H1 (cell line): ENCODE measurements around the gene PDGFD. TPM values are rescaled to one million over a fixed set of nuclear protein-coding genes. Genes with fewer than 3 reads are reported as not detected.

ENCODE experiments used
- CTCF ChIA-PET: fragments of 300-600 bp; sonication (Branson Sonifier 250); formaldehyde crosslinking; loops from one replicate; lab custom pipeline; 2021; ENCODE audit not compliant: partially characterized antibody; lab: Charles Lee
- POLR2A ChIA-PET: fragments of 300-600 bp; sonication (Branson Sonifier 250); formaldehyde crosslinking; loops from one replicate; lab custom pipeline; 2021; ENCODE audit warnings: inconsistent platforms; ENCODE audit not compliant: partially characterized antibody; lab: Charles Lee
- DNase-seq, 2 experiments: peaks; one replicate each; pipeline versions ENCODE4 v3.0.0 to v3.0.0-alpha.2; 2010 to 2022; ENCODE audit warnings: low spot score in 2 of 2, low read depth in 1 of 2, mixed read lengths in 1 of 2
- FAIRE-seq: peaks from 2 replicates; lab custom pipeline; 2011; peaks lifted over from hg19 to GRCh38; lab: Jason Lieb, UNC
- H2AFZ ChIP-seq: 2 replicates; pipeline ENCODE4 v1.8.1; 2012; ENCODE audit warnings: low read length, inconsistent platforms
- H2AK5ac ChIP-seq: 2 replicates; pipeline ENCODE4 v1.6.1; 2013; ENCODE audit warnings: low read depth, low read length
- H2BK120ac ChIP-seq: replicated peaks from 2 replicates; pipeline ENCODE3; 2013; ENCODE audit warnings: low read depth, low read length, inconsistent platforms
- H2BK12ac ChIP-seq: 2 replicates; pipeline ENCODE4 v1.6.1; 2013; ENCODE audit warnings: low read depth, low read length
- H2BK15ac ChIP-seq: 2 replicates; pipeline ENCODE4 v1.6.1; 2013; ENCODE audit warnings: low read length
- H2BK20ac ChIP-seq: 2 replicates; pipeline ENCODE4 v1.6.1; 2013; ENCODE audit warnings: low read length
- H2BK5ac ChIP-seq: 2 replicates; pipeline ENCODE4 v1.6.1; 2013; ENCODE audit warnings: low read depth, low read length
- H3K14ac ChIP-seq: 2 replicates; pipeline ENCODE4 v1.6.1; 2013; ENCODE audit warnings: inconsistent platforms; ENCODE audit not compliant: insufficient read length
- H3K18ac ChIP-seq: 2 replicates; pipeline ENCODE4 v1.6.1; 2013; ENCODE audit warnings: low read length; ENCODE audit errors: extremely low read depth
- H3K23ac ChIP-seq: 2 replicates; pipeline ENCODE4 v1.6.1; 2013; ENCODE audit warnings: inconsistent platforms; ENCODE audit not compliant: insufficient read length
- H3K23me2 ChIP-seq: 2 replicates; pipeline ENCODE4 v1.6.1; 2013; ENCODE audit warnings: low read depth, low read length
- H3K27ac ChIP-seq: 2 replicates; pipeline ENCODE4 v1.6.1; 2011; ENCODE audit warnings: low read depth, low read length, inconsistent platforms
- H3K27me3 ChIP-seq, 4 experiments: replicated peaks in 1 of 4; 1 replicate in 1 of 4; 2 replicates in 3 of 4; pipeline versions ENCODE4 v1.6.1 to v1.8.1; 2011 to 2013; ENCODE audit warnings: low read length in 3 of 4, mild to moderate bottlenecking in 3 of 4, inconsistent platforms in 2 of 4, mixed read lengths in 2 of 4, moderate library complexity in 1 of 4; ENCODE audit not compliant: control insufficient read depth in 3 of 4, insufficient read depth in 3 of 4; ENCODE audit errors: extremely low read depth in 1 of 4
- H3K36me3 ChIP-seq, 4 experiments: 2 replicates each; pipeline versions ENCODE4 v1.6.1 to v1.8.1; 2011 to 2013; ENCODE audit warnings: mild to moderate bottlenecking in 4 of 4, low read length in 3 of 4, moderate library complexity in 2 of 4, control low read depth in 1 of 4, inconsistent platforms in 1 of 4; ENCODE audit not compliant: insufficient read depth in 4 of 4, control insufficient read depth in 2 of 4
- H3K4ac ChIP-seq: replicated peaks from 2 replicates; pipeline ENCODE3; 2013; ENCODE audit warnings: low read length, low read depth, mixed read lengths, inconsistent platforms; ENCODE audit not compliant: insufficient read length
- H3K4me1 ChIP-seq, 4 experiments: replicated peaks in 1 of 4; 1 replicate in 1 of 4; 2 replicates in 3 of 4; pipeline versions ENCODE4 v1.6.1 to v1.8.1; 2011 to 2013; ENCODE audit warnings: low read length in 3 of 4, inconsistent platforms in 2 of 4, mixed read lengths in 1 of 4; ENCODE audit not compliant: insufficient read depth in 4 of 4, control insufficient read depth in 3 of 4
- H3K4me2 ChIP-seq, 2 experiments: 2 replicates each; pipeline versions ENCODE4 v1.6.1 to v1.8.1; 2011 to 2013; ENCODE audit warnings: low read depth in 2 of 2, low read length in 2 of 2, control low read depth in 1 of 2, inconsistent platforms in 1 of 2, mild to moderate bottlenecking in 1 of 2; ENCODE audit not compliant: insufficient read depth in 1 of 2
- H3K4me3 ChIP-seq, 4 experiments: fragments of 200-600, 300-600 bp in 1 of 4; sonication (generic), shearing (Covaris generic), sonication (Bioruptor Twin) in 1 of 4; 2 replicates each; pipeline versions ENCODE4 v1.5.1 to v1.8.1; 2011 to 2016; ENCODE audit warnings: low read length in 4 of 4, low read depth in 3 of 4, control low read depth in 2 of 4, inconsistent platforms in 2 of 4, mild to moderate bottlenecking in 2 of 4, mixed read lengths in 1 of 4, moderate library complexity in 1 of 4; ENCODE audit not compliant: insufficient read depth in 2 of 4; ENCODE audit errors: extremely low read depth in 1 of 4
- H3K56ac ChIP-seq: replicated peaks from 2 replicates; pipeline ENCODE3; 2013; ENCODE audit warnings: low read depth, mild to moderate bottlenecking, mixed read lengths, low read length, inconsistent platforms; ENCODE audit not compliant: insufficient read length
- H3K79me1 ChIP-seq: 2 replicates; pipeline ENCODE4 v1.6.1; 2013; ENCODE audit warnings: low read depth, low read length, control low read depth
- H3K79me2 ChIP-seq, 2 experiments: 2 replicates each; pipeline versions ENCODE4 v1.6.1 to v1.8.1; 2012 to 2013; ENCODE audit warnings: low read length in 2 of 2, mild to moderate bottlenecking in 2 of 2, inconsistent platforms in 1 of 2; ENCODE audit not compliant: insufficient read depth in 2 of 2, control insufficient read depth in 1 of 2
- H3K9ac ChIP-seq, 4 experiments: replicated peaks in 1 of 4; 1 replicate in 1 of 4; 2 replicates in 3 of 4; pipeline versions ENCODE4 v1.6.1 to v1.8.1; 2011 to 2013; ENCODE audit warnings: low read depth in 3 of 4, low read length in 3 of 4, control low read depth in 2 of 4, mild to moderate bottlenecking in 2 of 4, moderate library complexity in 2 of 4, inconsistent platforms in 1 of 4; ENCODE audit errors: extremely low read depth in 1 of 4
- H3K9me3 ChIP-seq, 2 experiments: 2 replicates each; pipeline versions ENCODE4 v1.6.1 to v1.8.1; 2012 to 2013; ENCODE audit warnings: mild to moderate bottlenecking in 2 of 2, moderate library complexity in 2 of 2, control low read depth in 1 of 2, inconsistent platforms in 1 of 2, low read depth in 1 of 2, low read length in 1 of 2, mixed read lengths in 1 of 2; ENCODE audit not compliant: insufficient read depth in 2 of 2
- H4K20me1 ChIP-seq, 2 experiments: replicated peaks in 1 of 2; 2 replicates each; pipeline versions ENCODE3 to v1.8.1; 2011 to 2013; ENCODE audit warnings: inconsistent platforms in 2 of 2, low read length in 2 of 2, mild to moderate bottlenecking in 1 of 2; ENCODE audit not compliant: insufficient read depth in 2 of 2, control insufficient read depth in 1 of 2
- H4K5ac ChIP-seq: 2 replicates; pipeline ENCODE4 v1.6.1; 2013; ENCODE audit warnings: low read length, low read depth, mixed read lengths, inconsistent platforms; ENCODE audit not compliant: insufficient read length
- H4K8ac ChIP-seq: 2 replicates; pipeline ENCODE4 v1.8.0; 2013; ENCODE audit warnings: mild to moderate bottlenecking, moderate library complexity, low read length, inconsistent platforms; ENCODE audit not compliant: insufficient read depth; ENCODE audit errors: extremely low read depth
- H4K91ac ChIP-seq: replicated peaks from 2 replicates; pipeline ENCODE3; 2013; ENCODE audit warnings: low read length, mixed read lengths, inconsistent platforms; ENCODE audit not compliant: insufficient read length
- CREB1 ChIP-seq: IDR thresholded peaks from 2 replicates; pipeline ENCODE4 v1.6.1; 2012; ENCODE audit warnings: inconsistent platforms
- FOSL1 ChIP-seq: IDR thresholded peaks from 2 replicates; pipeline ENCODE4 v1.6.1; 2011; ENCODE audit warnings: mild to moderate bottlenecking, low read depth, low read length, moderate library complexity; ENCODE audit not compliant: insufficient read depth
- RAD21 ChIP-seq, 2 experiments: IDR thresholded peaks in 1 of 2; conservative IDR thresholded peaks in 1 of 2; 2 replicates each; pipeline ENCODE4 v1.6.1; 2011; ENCODE audit warnings: low read depth in 2 of 2, low read length in 2 of 2, improper control_type of control experiment in 1 of 2, inconsistent platforms in 1 of 2, mild to moderate bottlenecking in 1 of 2, moderate library complexity in 1 of 2
- RXRA ChIP-seq: IDR thresholded peaks from 2 replicates; pipeline ENCODE4 v1.6.1; 2011; ENCODE audit warnings: low read depth, mild to moderate bottlenecking, low read length, moderate library complexity; ENCODE audit not compliant: insufficient read depth
- SAP30 ChIP-seq: fragments of 300-600 bp; sonication (generic); IDR thresholded peaks from 2 replicates; pipeline ENCODE4 v1.7.1; 2012; ENCODE audit warnings: low read length, moderate library complexity, mild to moderate bottlenecking, inconsistent platforms; ENCODE audit not compliant: insufficient read depth, insufficient replicate concordance
- SIN3A ChIP-seq, 2 experiments: IDR thresholded peaks in 1 of 2; conservative IDR thresholded peaks in 1 of 2; 2 replicates each; pipeline ENCODE4 v1.6.1; 2011 to 2012; ENCODE audit warnings: low read length in 2 of 2, improper control_type of control experiment in 1 of 2, low read depth in 1 of 2, mild to moderate bottlenecking in 1 of 2
- SIX5 ChIP-seq: IDR thresholded peaks from 2 replicates; pipeline ENCODE4 v1.6.1; 2011; ENCODE audit warnings: mild to moderate bottlenecking, low read depth, low read length
- SRF ChIP-seq: IDR thresholded peaks from 2 replicates; pipeline ENCODE4 v1.6.1; 2011; ENCODE audit warnings: mild to moderate bottlenecking, low read depth, low read length, moderate library complexity
- TAF1 ChIP-seq: IDR thresholded peaks from 2 replicates; pipeline ENCODE4 v1.6.1; 2011; ENCODE audit warnings: mild to moderate bottlenecking, low read depth, low read length
- polyA plus RNA-seq, 7 experiments: library from polyadenylated mRNA; depleted of rRNA in 3 of 7; stranded (reverse) in 5 of 7; unstranded in 2 of 7; fragments of >200 nt in 5 of 7; fragments of 200-250 nt in 2 of 7; gene quantifications; 1 replicate in 5 of 7; 2 replicates in 1 of 7; 4 replicates in 1 of 7; pipeline versions ENCODE4 v1.2.1 to v1.2.3, GENCODE V29; 2011 to 2013; ENCODE audit warnings: missing spikeins in 2 of 7, mixed read lengths in 2 of 7
- total RNA-seq: library from RNA; stranded (reverse); fragmentation: NEBNext Ultra II Directional; extraction: Animal tissue kit (Norgen Biotek cat#: 25700); gene quantifications from 2 replicates; pipeline ENCODE4 v1.2.1, GENCODE V29; 2021
- TF ChIP-seq, protein P1 (sequence below): IDR thresholded peaks from 2 replicates; pipeline ENCODE4 v1.6.1; 2011; ENCODE audit warnings: low read length, improper control_type of control experiment

Gene PDGFD
- total and polyA plus RNA-seq, 2 of the 8 experiments (the other 6 are each of a cell fraction or from before 2014, with no cell fraction given) = 1.1 to 3.9 TPM

GRCh38 chr11:104075091-104075490 is 88.9 kb downstream of the PDGFD start:
- H2AFZ ChIP-seq = no peak overlapping the region
- H3K27me3 ChIP-seq = no peaks in the 10 kb centered on the region
- no peak overlapping the region for H4K8ac ChIP-seq
- H3K4me1 ChIP-seq = peaks cover 0 to 3% (median 0%) of the 10 kb centered on the region in 4 experiments; a peak in 2 of 7 replicates
- no peak overlapping the region for H2BK12ac ChIP-seq
- no peak overlapping the region for H2BK120ac ChIP-seq
- FAIRE-seq (no peak), DNase-seq (no peak)
- H3K79me2 ChIP-seq = no peaks in the 10 kb centered on the region
- no peaks in the 10 kb centered on the region for H4K20me1 ChIP-seq
- no peak overlapping the region for H2BK20ac ChIP-seq
- no peak overlapping the region for H3K23ac ChIP-seq
- H4K5ac ChIP-seq = no peak overlapping the region
- no peak overlapping the region for H3K4ac ChIP-seq
- no peak overlapping the region for H2AK5ac ChIP-seq
- no peak overlapping the region for H4K91ac ChIP-seq
- H3K79me1 ChIP-seq = no peaks in the 10 kb centered on the region
- no peak overlapping the region for H2BK15ac ChIP-seq
- H3K4me3 ChIP-seq = no peak overlapping the region
- TF ChIP-seq FOSL1 (no peak), TAF1 (no peak), SRF (no peak), RAD21 (IDR thresholded peaks at IDR 0.05 in 1 of 2, conservative IDR thresholded peaks at IDR 0.05 in 1 of 2; ENCODE audit: low read depth in 2 of 2, low read length in 2 of 2) (no peak), RXRA (no peak), SIX5 (no peak), SIN3A (conservative IDR thresholded peaks at IDR 0.05 in 1 of 2, IDR thresholded peaks at IDR 0.05 in 1 of 2; ENCODE audit: low read depth in 1 of 2, low read length in 2 of 2) (no peak), CREB1 (no peak), SAP30 (no peak)
- TF ChIP-seq, protein P1, sequence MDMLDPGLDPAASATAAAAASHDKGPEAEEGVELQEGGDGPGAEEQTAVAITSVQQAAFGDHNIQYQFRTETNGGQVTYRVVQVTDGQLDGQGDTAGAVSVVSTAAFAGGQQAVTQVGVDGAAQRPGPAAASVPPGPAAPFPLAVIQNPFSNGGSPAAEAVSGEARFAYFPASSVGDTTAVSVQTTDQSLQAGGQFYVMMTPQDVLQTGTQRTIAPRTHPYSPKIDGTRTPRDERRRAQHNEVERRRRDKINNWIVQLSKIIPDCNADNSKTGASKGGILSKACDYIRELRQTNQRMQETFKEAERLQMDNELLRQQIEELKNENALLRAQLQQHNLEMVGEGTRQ = no peak
- H2BK5ac ChIP-seq = no peak overlapping the region
- no peak overlapping the region for H3K9ac ChIP-seq
- H3K36me3 ChIP-seq = no peaks in the 10 kb centered on the region
- H3K9me3 ChIP-seq = no peaks in the 10 kb centered on the region
- H3K18ac ChIP-seq = no peak overlapping the region
- H3K4me2 ChIP-seq = no peak overlapping the region
- H3K23me2 ChIP-seq = no peaks in the 10 kb centered on the region
- ChIA-PET CTCF (no interaction called here), POLR2A (no interaction called here)
- H3K27ac ChIP-seq = no peak overlapping the region
- no peak overlapping the region for H3K56ac ChIP-seq
- no peak overlapping the region for H3K14ac ChIP-seq
